Natural killer cell (primary cell): Measurements from ENCODE around the gene NPEPL1. TPM values are rescaled to one million over a fixed set of nuclear protein-coding genes. Genes with fewer than 3 reads are reported as not detected.

Source experiments
- ATAC-seq, 3 donors: fragments of 150-1000 bp in 2 of 3; fragments of 200-7000 bp in 1 of 3; cut with Tn5 transposase; 1 replicate in 1 of 3; 2 replicates in 2 of 3; pipeline ENCODE4 v1.10.0; 2021; ENCODE audit warnings: mild to moderate bottlenecking in 2 of 3, moderate library complexity in 2 of 3
- DNase-seq, 2 donors: peaks; one replicate each; pipeline versions ENCODE4 v3.0.0 to v3.0.0-alpha.2; 2013 to 2021; ENCODE audit warnings: mixed read lengths in 1 of 2
- H3K27ac ChIP-seq: one replicate; pipeline ENCODE4 v1.5.1; 2013; ENCODE audit warnings: mild to moderate bottlenecking, low read length
- H3K27me3 ChIP-seq: one replicate; pipeline ENCODE4 v1.6.1; 2013; ENCODE audit warnings: low read length; ENCODE audit not compliant: control insufficient read depth, insufficient read depth
- H3K36me3 ChIP-seq: one replicate; pipeline ENCODE4 v1.6.1; 2013; ENCODE audit warnings: low read length; ENCODE audit not compliant: control insufficient read depth, insufficient read depth
- H3K4me1 ChIP-seq: one replicate; pipeline ENCODE4 v1.6.1; 2013; ENCODE audit warnings: low read length; ENCODE audit not compliant: control insufficient read depth, insufficient read depth
- H3K4me3 ChIP-seq: one replicate; pipeline ENCODE4 v1.5.1; 2013; ENCODE audit warnings: low read length
- H3K9me3 ChIP-seq: one replicate; pipeline ENCODE4 v1.6.1; 2013; ENCODE audit warnings: low read length; ENCODE audit not compliant: control insufficient read depth, insufficient read depth
- H3K27ac Mint-ChIP-seq, 2 donors: one replicate each; pipeline ENCODE4 v1.8.0; 2022; ENCODE audit warnings: mild to moderate bottlenecking in 2 of 2, mixed read lengths in 2 of 2, moderate library complexity in 1 of 2
- H3K27me3 Mint-ChIP-seq, 2 donors: one replicate each; pipeline ENCODE4 v1.8.0; 2022; ENCODE audit warnings: low read depth in 2 of 2, mixed read lengths in 2 of 2
- H3K36me3 Mint-ChIP-seq: one replicate; pipeline ENCODE4 v1.8.0; 2022; ENCODE audit warnings: mixed read lengths
- H3K4me1 Mint-ChIP-seq, 2 donors: one replicate each; pipeline ENCODE4 v1.8.0; 2022; ENCODE audit warnings: mixed read lengths in 2 of 2
- H3K4me3 Mint-ChIP-seq: one replicate; pipeline ENCODE4 v1.8.0; 2022; ENCODE audit warnings: mild to moderate bottlenecking, moderate library complexity, mixed read lengths
- H3K9me3 Mint-ChIP-seq, 2 donors: one replicate each; pipeline ENCODE4 v1.8.0; 2022; ENCODE audit warnings: mixed read lengths in 2 of 2
- WGBS: methylation state at CpG from one replicate; pipeline ENCODE4 v1.1.7; 2013; ENCODE audit warnings: missing lambda C conversion rate; ENCODE audit not compliant: insufficient coverage; 5-methylcytosine and 5-hydroxymethylcytosine counted together
- intact Hi-C: fragments of 100-400 bp; cut with micrococcal nuclease; formaldehyde crosslinking; loops from one replicate; pipeline ENCODE4 v1.14.2; 2022
- total RNA-seq, 4 donors: library from RNA; stranded (reverse); fragments of 120-200 nt in 1 of 4; gene quantifications; one replicate each; pipeline versions ENCODE4 v1.2.3 to v1.2.4, GENCODE V29; 2013 to 2022
- TF ChIP-seq, protein P1 (sequence below): fragments of 200-600 bp; IDR thresholded peaks from one replicate; pipeline ENCODE4 v1.8.0; 2022; ENCODE audit warnings: antibody characterized with exemption

The NPEPL1 gene
- total RNA-seq, 3 donors from 2014 or later (not counting 1 experiment from before 2014, with no cell fraction given), result 66.0 to 83.7 (median 68.4) TPM

DNA sequence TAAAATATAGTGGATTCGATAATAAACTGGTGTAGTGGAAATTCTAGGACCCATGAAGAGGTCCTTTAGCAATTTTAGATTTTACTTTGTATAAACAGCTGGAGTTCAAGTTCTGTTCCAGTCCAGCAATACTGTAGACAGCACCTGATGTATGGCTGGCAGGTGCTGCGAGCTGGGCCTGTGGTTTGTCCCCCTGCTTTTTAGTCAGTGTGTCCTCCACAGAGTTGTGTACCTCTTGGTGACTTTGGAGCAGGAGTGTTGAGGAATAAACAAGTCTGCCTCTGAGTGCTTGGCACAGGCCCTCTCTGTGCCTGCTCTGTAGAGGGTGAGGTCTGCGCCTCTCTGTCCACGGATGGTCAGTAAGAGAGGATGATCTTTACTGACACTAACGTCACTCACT, 27.7 kb upstream of the NPEPL1 start:
- Histone ChIP-seq H3K27me3 (no peaks in the 10 kb centered on the region), H3K9me3 (no peaks in the 10 kb centered on the region), H3K36me3 (peaks cover 30% of the 10 kb centered on the region), H3K4me1 (peaks cover 13% of the 10 kb centered on the region), H3K27ac (no peak overlapping the region), H3K4me3 (no peak overlapping the region)
- DNase-seq (no peak), ATAC-seq (no peak)
- Mint-ChIP-seq H3K27me3 (no peaks in the 10 kb centered on the region), H3K27ac (peak overlapping the region in 1 of 2 donors; percentile 33), H3K36me3 (no peaks in the 10 kb centered on the region), H3K9me3 (no peaks in the 10 kb centered on the region), H3K4me3 (no peak overlapping the region), H3K4me1 (peaks cover 31 to 38% of the 10 kb centered on the region in 2 donors)
- TF ChIP-seq, protein P1, sequence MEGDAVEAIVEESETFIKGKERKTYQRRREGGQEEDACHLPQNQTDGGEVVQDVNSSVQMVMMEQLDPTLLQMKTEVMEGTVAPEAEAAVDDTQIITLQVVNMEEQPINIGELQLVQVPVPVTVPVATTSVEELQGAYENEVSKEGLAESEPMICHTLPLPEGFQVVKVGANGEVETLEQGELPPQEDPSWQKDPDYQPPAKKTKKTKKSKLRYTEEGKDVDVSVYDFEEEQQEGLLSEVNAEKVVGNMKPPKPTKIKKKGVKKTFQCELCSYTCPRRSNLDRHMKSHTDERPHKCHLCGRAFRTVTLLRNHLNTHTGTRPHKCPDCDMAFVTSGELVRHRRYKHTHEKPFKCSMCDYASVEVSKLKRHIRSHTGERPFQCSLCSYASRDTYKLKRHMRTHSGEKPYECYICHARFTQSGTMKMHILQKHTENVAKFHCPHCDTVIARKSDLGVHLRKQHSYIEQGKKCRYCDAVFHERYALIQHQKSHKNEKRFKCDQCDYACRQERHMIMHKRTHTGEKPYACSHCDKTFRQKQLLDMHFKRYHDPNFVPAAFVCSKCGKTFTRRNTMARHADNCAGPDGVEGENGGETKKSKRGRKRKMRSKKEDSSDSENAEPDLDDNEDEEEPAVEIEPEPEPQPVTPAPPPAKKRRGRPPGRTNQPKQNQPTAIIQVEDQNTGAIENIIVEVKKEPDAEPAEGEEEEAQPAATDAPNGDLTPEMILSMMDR, result no peak
- WGBS, result 88% methylated on average over 5 of the region's 5 CpGs
- intact Hi-C loops, result no loop called here

DNA sequence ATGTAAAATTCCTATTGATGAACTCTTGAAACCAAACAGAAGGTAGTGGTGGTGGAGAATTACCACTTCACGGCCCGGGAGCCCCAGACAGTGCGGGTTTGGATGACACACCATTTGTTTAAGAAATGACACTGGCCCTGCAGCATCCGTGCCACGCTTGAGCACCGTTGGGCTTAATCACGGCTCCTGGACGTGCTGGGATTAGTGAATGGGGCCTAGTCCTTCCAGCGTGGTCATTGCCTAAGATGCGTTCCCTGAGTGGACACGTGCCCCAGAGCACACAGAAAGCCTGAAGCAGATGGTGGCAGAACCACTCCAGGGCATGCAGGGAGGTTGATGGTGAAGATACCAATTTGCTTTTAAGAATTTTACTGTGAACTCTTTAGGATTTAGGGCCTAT, 27.0 kb upstream of the NPEPL1 start:
- WGBS, result 92% methylated on average over 11 of the region's 11 CpGs
- H3K36me3 ChIP-seq, result peaks cover 35% of the 10 kb centered on the region
- H3K4me1 Mint-ChIP-seq, result peaks cover 26 to 32% of the 10 kb centered on the region in 2 donors

DNA sequence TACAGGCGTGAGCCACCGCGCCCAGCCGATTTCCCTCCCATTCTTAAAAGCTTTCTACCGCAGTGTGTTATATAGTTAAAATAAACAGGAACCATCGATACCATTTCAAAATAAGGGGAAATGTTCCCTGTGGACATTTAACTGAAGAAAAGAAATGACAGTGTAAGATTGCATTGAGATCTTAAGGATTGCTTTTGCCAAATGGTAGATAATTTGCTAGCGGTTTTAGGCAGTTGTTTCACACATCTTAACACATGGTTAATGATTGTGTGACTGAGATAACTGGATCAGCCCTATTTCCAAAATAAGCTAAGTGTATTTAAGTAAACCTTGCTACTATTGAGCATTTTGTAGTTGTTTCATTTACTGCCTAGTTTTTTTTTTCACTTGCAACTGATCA, 25.9 kb upstream of the NPEPL1 start:
- no peak overlapping the region for H3K4me3 Mint-ChIP-seq
- Histone ChIP-seq H3K9me3 (no peaks in the 10 kb centered on the region), H3K4me3 (no peak overlapping the region), H3K27me3 (no peaks in the 10 kb centered on the region), H3K36me3 (peaks cover 37% of the 10 kb centered on the region), H3K4me1 (peaks cover 2% of the 10 kb centered on the region), H3K27ac (no peak overlapping the region)
- WGBS, result 96% methylated on average over 5 of the region's 7 CpGs
- TF ChIP-seq, protein P1, result no peak
- DNase-seq (no peak), ATAC-seq (no peak)
- intact Hi-C loops, result no loop called here
- H3K27me3 Mint-ChIP-seq, result no peaks in the 10 kb centered on the region
- H3K9me3 Mint-ChIP-seq, result no peaks in the 10 kb centered on the region
- peaks cover 15 to 22% of the 10 kb centered on the region in 2 donors for H3K4me1 Mint-ChIP-seq
- no peaks in the 10 kb centered on the region for H3K36me3 Mint-ChIP-seq
- H3K27ac Mint-ChIP-seq, result peak overlapping the region in 1 of 2 donors; percentile 9

More for the DNA sequence above, 27.0 kb upstream of the NPEPL1 start:
- intact Hi-C loops, result no loop called here
- Mint-ChIP-seq H3K4me3 (no peak overlapping the region), H3K9me3 (no peaks in the 10 kb centered on the region), H3K27me3 (no peaks in the 10 kb centered on the region), H3K36me3 (no peaks in the 10 kb centered on the region), H3K27ac (peak overlapping the region in 1 of 2 donors; percentile 33)
- DNase-seq (no peak), ATAC-seq (no peak)
- Histone ChIP-seq H3K9me3 (no peaks in the 10 kb centered on the region), H3K4me1 (peaks cover 12% of the 10 kb centered on the region), H3K27ac (no peak overlapping the region), H3K4me3 (no peak overlapping the region), H3K27me3 (no peaks in the 10 kb centered on the region)
- TF ChIP-seq, protein P1, result no peak

DNA sequence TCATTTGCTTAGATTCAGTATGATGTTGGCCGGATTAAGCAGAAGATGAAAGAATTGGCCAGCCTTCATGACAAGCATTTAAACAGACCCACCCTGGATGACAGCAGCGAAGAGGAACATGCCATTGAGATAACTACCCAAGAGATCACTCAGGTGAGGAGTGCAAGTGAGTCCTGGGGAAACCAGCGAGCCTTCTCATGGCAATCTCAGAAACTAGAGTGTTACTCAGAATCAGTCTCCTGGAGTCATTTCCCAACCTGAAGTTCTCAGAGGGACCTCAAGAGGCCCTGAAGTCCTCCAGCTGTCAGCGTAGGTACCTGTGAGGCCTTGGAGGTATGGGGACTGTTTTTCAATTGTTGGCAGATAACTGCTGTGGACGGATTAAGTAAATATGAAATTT, 24.6 kb upstream of the NPEPL1 start:
- no peak overlapping the region for H3K4me3 ChIP-seq
- ATAC-seq (no peak), DNase-seq (no peak)
- no peaks in the 10 kb centered on the region for H3K9me3 ChIP-seq
- Mint-ChIP-seq H3K27me3 (no peaks in the 10 kb centered on the region), H3K27ac (peak overlapping the region in 1 of 2 donors; percentile 21), H3K4me3 (no peak overlapping the region), H3K36me3 (no peaks in the 10 kb centered on the region), H3K4me1 (peaks cover 10 to 14% of the 10 kb centered on the region in 2 donors), H3K9me3 (no peaks in the 10 kb centered on the region)
- intact Hi-C loops, result no loop called here
- H3K4me1 ChIP-seq, result no peaks in the 10 kb centered on the region
- WGBS, result 94% methylated on average over 4 of the region's 5 CpGs
- peaks cover 43% of the 10 kb centered on the region for H3K36me3 ChIP-seq
- TF ChIP-seq, protein P1, result no peak
- no peaks in the 10 kb centered on the region for H3K27me3 ChIP-seq
- H3K27ac ChIP-seq, result no peak overlapping the region
